Measurements from ENCODE around the gene WDR74.

WDR74 gene

DNA sequence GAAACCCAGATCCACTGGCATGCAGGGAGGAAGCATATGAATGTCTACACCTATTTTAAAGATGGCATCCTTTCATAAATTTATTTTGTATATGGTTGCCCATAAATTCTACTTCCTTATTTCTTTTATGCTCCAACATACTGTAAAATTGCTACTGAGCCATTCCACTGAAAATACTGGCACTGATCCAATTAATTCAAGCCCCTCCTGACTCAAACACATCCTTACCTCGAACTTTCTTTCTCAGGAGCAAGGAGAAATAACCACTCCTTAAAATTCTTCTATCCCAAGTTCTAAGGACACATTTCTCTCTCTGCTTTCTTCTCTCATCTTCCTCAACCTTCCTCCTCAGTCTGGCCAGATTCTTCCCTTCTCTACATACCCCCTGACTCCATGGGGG, 28.6 kb downstream of the WDR74 start:
- DNase-seq (ENCODE audit: low read depth, low spot score): no peak
- Histone ChIP-seq H3K9me3 (ENCODE audit: insufficient read depth, low read length) (no peaks in the 10 kb centered on the region), H3K27me3 (ENCODE audit: insufficient read depth, insufficient read length) (no peaks in the 10 kb centered on the region), H3K4me1 (ENCODE audit: insufficient read depth, insufficient read length) (peaks cover 7% of the 10 kb centered on the region), H3K36me3 (ENCODE audit: insufficient read depth, insufficient read length, low read length) (peaks cover 19% of the 10 kb centered on the region), H3K4me3 (ENCODE audit: insufficient read length, low read depth) (no peak overlapping the region), H3K9ac (ENCODE audit: insufficient read length, low read depth) (no peak overlapping the region)
- no peak for TF ChIP-seq YY1 (IDR thresholded peaks at IDR 0.05; ENCODE audit: insufficient read depth, insufficient read length)
- TF ChIP-seq ZNF274 (IDR thresholded peaks at IDR 0.05; ENCODE audit: low read depth, low read length): no peak
- no peak for TF ChIP-seq SUZ12 (IDR thresholded peaks at IDR 0.05; ENCODE audit: extremely low read depth, insufficient read depth, insufficient read length)

DNA sequence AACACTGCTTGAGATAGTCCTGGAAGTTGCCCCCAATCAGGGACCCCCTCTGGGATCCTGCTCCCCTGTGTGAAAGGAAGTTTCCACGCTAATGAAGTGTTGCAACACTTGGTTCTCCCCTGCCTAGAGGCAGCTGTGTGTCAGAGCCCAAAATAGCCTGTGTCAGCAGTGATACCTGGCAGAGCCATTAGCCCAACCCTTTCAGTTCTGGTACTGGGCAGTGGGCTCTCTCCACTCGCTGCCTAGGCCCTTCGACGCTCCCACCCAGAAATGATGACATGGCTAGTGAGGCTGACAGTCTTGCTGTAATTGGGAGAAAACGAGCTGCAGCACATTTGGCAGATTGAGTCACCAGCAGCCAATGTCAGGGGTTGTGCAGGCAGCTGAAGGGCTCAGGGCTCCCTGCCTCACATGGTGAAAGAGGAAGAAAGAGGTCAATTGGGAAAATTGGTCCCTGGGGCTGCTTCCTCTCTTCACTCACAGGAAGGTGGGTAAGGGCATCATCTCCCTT, 32.7 kb downstream of the WDR74 start:
- Histone ChIP-seq H3K9ac (ENCODE audit: insufficient read length, low read depth) (peak overlapping the region; percentile 81), H3K36me3 (ENCODE audit: insufficient read depth, insufficient read length, low read length) (peaks cover 34% of the 10 kb centered on the region), H3K4me1 (ENCODE audit: insufficient read depth, insufficient read length) (peaks cover 7% of the 10 kb centered on the region), H3K4me3 (ENCODE audit: insufficient read length, low read depth) (peak overlapping the region; percentile 98), H3K9me3 (ENCODE audit: insufficient read depth, low read length) (no peaks in the 10 kb centered on the region), H3K27me3 (ENCODE audit: insufficient read depth, insufficient read length) (no peaks in the 10 kb centered on the region)
- no peak for DNase-seq (ENCODE audit: low read depth, low spot score)
- TF ChIP-seq ZNF274 (IDR thresholded peaks at IDR 0.05; ENCODE audit: low read depth, low read length) (no peak), SUZ12 (IDR thresholded peaks at IDR 0.05; ENCODE audit: extremely low read depth, insufficient read depth, insufficient read length) (no peak), YY1 (IDR thresholded peaks at IDR 0.05; ENCODE audit: insufficient read depth, insufficient read length) (no peak)

DNA sequence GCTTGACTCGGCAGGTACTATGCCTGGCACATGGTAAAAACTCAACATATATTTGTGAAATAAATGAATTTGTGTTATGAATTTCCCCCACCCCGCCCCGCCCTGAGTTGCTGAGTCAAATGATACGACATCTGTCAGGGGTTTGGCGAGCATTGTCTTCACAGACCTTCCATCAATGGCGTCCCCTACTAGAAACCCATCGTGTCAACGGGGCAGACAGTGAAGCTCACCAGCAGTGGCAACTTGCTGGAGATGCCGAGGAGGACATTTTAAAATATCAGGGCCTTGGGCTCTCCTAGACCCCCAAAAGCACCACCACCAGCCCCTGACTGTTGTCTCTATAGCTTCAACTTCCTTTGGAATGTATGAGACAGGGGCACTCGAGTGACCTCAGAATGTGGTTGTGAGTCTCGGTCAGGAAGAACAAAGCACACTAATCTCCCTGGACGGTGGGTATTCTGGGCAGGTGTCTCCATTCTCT, 33.4 kb downstream of the WDR74 start:
- Histone ChIP-seq H3K9me3 (ENCODE audit: insufficient read depth, low read length) (no peaks in the 10 kb centered on the region), H3K36me3 (ENCODE audit: insufficient read depth, insufficient read length, low read length) (peaks cover 40% of the 10 kb centered on the region), H3K27me3 (ENCODE audit: insufficient read depth, insufficient read length) (no peaks in the 10 kb centered on the region), H3K9ac (ENCODE audit: insufficient read length, low read depth) (peak overlapping the region; percentile 81), H3K4me1 (ENCODE audit: insufficient read depth, insufficient read length) (peaks cover 7% of the 10 kb centered on the region), H3K4me3 (ENCODE audit: insufficient read length, low read depth) (peak overlapping the region; percentile 98)
- no peak for DNase-seq (ENCODE audit: low read depth, low spot score)
- TF ChIP-seq SUZ12 (IDR thresholded peaks at IDR 0.05; ENCODE audit: extremely low read depth, insufficient read depth, insufficient read length): no peak

DNA sequence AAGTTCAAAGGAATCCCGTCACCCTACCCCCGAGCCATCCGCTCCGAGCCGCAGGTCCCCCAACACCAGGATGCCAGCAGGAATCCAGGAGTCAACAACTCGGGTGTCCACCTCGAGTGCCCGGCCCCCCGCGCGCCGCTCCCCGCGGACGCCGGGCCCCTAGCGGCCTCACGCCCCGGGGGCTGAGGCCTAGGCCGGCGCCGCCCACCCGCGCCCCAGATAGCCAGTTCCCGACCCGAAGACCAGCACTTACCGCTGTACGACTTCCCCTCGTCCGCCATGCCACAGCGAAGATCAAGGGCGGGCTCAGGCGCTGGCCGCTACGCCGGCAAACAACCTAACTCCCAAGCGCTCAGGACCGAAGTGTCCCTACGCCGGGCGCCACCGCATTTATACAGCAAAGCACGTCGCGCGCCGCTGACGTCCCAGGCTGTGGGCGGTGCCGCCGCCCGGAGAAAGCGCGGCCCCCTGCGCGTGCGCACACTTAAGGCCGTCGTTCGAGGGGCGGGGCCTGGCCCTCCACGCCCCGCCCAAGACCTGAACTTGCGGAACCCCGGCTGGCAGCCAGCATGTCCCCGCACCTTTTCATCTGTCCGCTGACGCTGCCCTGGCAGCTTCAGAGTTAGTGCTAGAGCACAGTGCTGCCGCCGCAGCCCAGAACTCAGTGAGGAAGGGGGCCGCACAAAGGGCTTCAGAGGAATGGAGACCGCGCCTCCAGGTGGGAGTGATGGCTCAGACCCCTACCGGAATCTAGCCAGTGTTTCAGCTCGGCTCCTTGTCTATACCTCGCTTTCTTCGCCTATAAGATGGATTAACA, 34.1 kb downstream of the WDR74 start, which contains the start of gene NXF1:
Gene NXF1 (minus strand): TSS at position 365 of the 817 bp plus-strand sequence. CDS start 84 bp downstream, at position 281.
- TF ChIP-seq SUZ12 (IDR thresholded peaks at IDR 0.05; ENCODE audit: extremely low read depth, insufficient read depth, insufficient read length) (no peak), YY1 (IDR thresholded peaks at IDR 0.05; ENCODE audit: insufficient read depth, insufficient read length) (peak; percentile 46)
- peak; percentile 95 for DNase-seq (ENCODE audit: low read depth, low spot score)
- H3K27me3 ChIP-seq (ENCODE audit: insufficient read depth, insufficient read length): no peaks in the 10 kb centered on the region
- H3K36me3 ChIP-seq (ENCODE audit: insufficient read depth, insufficient read length, low read length): peaks cover 48% of the 10 kb centered on the region
- H3K4me1 ChIP-seq (ENCODE audit: insufficient read depth, insufficient read length): peaks cover 7% of the 10 kb centered on the region
- H3K9me3 ChIP-seq (ENCODE audit: insufficient read depth, low read length): no peaks in the 10 kb centered on the region
- peak within 1 kb of the TSS; percentile 98 for H3K4me3 ChIP-seq (ENCODE audit: insufficient read length, low read depth)
- peak within 1 kb of the TSS; percentile 96 for H3K9ac ChIP-seq (ENCODE audit: insufficient read length, low read depth)

DNA sequence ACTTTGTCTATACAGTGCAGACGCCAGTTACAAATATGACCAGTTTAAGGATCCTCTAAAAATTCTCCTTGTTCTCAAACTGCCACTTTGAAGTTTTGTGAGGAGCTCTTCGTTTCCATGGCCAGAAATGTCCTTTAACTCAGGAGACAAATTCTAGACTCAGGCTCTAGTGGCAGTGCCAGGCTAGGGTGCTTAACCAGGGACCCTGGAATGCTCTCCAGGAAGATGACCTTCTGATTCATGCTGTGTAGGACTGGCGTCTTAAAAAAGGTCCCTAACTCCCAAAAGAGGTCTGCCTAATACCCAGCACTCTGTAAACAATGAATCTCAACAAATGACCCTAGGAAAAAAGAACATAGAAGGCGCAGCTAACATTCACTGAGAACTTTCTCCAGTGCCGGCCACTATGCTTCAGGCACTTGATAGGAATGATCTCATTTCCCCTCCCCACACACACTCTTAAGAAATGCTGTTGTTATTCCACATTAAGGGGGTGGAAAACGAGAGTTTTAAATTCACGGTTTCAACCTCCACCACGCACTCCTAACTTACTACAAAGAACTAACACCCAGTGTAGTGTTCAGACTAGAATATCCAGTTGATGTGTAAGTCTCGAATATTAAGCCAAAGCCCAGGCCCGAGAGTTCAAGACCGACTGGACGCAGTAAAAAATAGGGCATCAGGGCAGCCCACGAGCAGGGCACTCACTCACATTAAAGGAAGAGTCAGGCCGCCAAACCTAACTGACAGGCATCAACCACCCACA, 34.9 kb downstream of the WDR74 start:
- DNase-seq (ENCODE audit: low read depth, low spot score): no peak
- H3K9ac ChIP-seq (ENCODE audit: insufficient read length, low read depth): peak overlapping the region; percentile 96
- peak overlapping the region; percentile 98 for H3K4me3 ChIP-seq (ENCODE audit: insufficient read length, low read depth)
- H3K27me3 ChIP-seq (ENCODE audit: insufficient read depth, insufficient read length): no peaks in the 10 kb centered on the region
- TF ChIP-seq YY1 (IDR thresholded peaks at IDR 0.05; ENCODE audit: insufficient read depth, insufficient read length) (no peak), ZNF274 (IDR thresholded peaks at IDR 0.05; ENCODE audit: low read depth, low read length) (no peak), SUZ12 (IDR thresholded peaks at IDR 0.05; ENCODE audit: extremely low read depth, insufficient read depth, insufficient read length) (no peak)
- peaks cover 55% of the 10 kb centered on the region for H3K36me3 ChIP-seq (ENCODE audit: insufficient read depth, insufficient read length, low read length)
- H3K4me1 ChIP-seq (ENCODE audit: insufficient read depth, insufficient read length): peaks cover 7% of the 10 kb centered on the region
- no peaks in the 10 kb centered on the region for H3K9me3 ChIP-seq (ENCODE audit: insufficient read depth, low read length)

DNA sequence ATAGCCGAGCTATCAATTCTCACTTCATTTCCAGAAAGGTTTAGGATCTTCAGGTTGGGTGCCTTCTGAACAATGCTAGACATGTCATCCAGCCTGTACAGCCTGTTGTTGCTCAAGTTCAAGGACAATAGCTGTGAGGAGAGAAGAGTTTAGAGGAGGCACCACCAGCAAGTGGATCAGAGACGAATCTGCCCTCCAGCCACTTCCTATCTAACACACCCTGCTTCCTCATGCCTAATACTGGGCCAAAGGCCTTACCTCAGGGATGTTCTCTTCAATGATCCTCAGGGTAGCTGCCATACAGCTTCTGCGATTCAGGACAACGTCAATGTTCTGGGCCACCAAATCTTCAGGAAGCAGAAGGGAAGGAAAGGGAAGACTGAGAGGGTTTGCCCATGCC, 38.3 kb downstream of the WDR74 start:
- peaks cover 1% of the 10 kb centered on the region for H3K4me1 ChIP-seq (ENCODE audit: insufficient read depth, insufficient read length)
- DNase-seq (ENCODE audit: low read depth, low spot score): no peak
- peaks cover 79% of the 10 kb centered on the region for H3K36me3 ChIP-seq (ENCODE audit: insufficient read depth, insufficient read length, low read length)
- no peak for TF ChIP-seq SUZ12 (IDR thresholded peaks at IDR 0.05; ENCODE audit: extremely low read depth, insufficient read depth, insufficient read length)
- TF ChIP-seq YY1 (IDR thresholded peaks at IDR 0.05; ENCODE audit: insufficient read depth, insufficient read length): no peak
- no peak for TF ChIP-seq ZNF274 (IDR thresholded peaks at IDR 0.05; ENCODE audit: low read depth, low read length)
- H3K9ac ChIP-seq (ENCODE audit: insufficient read length, low read depth): no peak overlapping the region
- H3K9me3 ChIP-seq (ENCODE audit: insufficient read depth, low read length): no peaks in the 10 kb centered on the region
- H3K4me3 ChIP-seq (ENCODE audit: insufficient read length, low read depth): no peak overlapping the region
- no peaks in the 10 kb centered on the region for H3K27me3 ChIP-seq (ENCODE audit: insufficient read depth, insufficient read length)

DNA sequence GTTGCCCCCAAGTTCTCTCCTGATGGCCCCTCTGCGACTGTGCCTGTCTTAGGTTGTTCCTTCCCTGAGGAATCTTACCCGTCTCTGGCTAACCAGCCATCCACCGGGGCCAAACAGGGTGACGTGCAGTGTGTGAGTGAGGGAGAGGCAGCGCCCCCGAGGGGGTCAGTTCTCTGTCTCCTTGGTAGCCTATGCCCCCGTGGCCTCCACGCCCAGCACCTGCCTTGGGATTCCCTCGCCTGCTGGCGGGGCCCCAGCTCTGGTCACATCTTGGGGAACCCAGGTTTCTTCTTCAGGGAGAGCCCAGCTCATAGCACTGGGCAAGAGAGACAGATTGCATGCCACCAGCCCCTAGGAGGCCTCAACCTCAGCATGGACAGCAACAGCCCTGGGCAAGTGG, 39.9 kb downstream of the WDR74 start:
- TF ChIP-seq ZNF274 (IDR thresholded peaks at IDR 0.05; ENCODE audit: low read depth, low read length): no peak
- TF ChIP-seq YY1 (IDR thresholded peaks at IDR 0.05; ENCODE audit: insufficient read depth, insufficient read length): no peak
- TF ChIP-seq SUZ12 (IDR thresholded peaks at IDR 0.05; ENCODE audit: extremely low read depth, insufficient read depth, insufficient read length): no peak
- no peak for DNase-seq (ENCODE audit: low read depth, low spot score)
- no peaks in the 10 kb centered on the region for H3K4me1 ChIP-seq (ENCODE audit: insufficient read depth, insufficient read length)
- no peak overlapping the region for H3K9ac ChIP-seq (ENCODE audit: insufficient read length, low read depth)
- no peaks in the 10 kb centered on the region for H3K9me3 ChIP-seq (ENCODE audit: insufficient read depth, low read length)
- no peaks in the 10 kb centered on the region for H3K27me3 ChIP-seq (ENCODE audit: insufficient read depth, insufficient read length)
- peaks cover 95% of the 10 kb centered on the region for H3K36me3 ChIP-seq (ENCODE audit: insufficient read depth, insufficient read length, low read length)
- no peak overlapping the region for H3K4me3 ChIP-seq (ENCODE audit: insufficient read length, low read depth)
